H9 (cell line): ENCODE data around the gene MICAL3. TPM values are rescaled to one million over a fixed set of nuclear protein-coding genes. Genes with fewer than 3 reads are reported as not detected.

Experiments used
- DNase-seq: peaks from one replicate; pipeline ENCODE4 v3.0.0-alpha.2; 2017
- H2AFZ ChIP-seq: one replicate; pipeline ENCODE4 v1.6.1; 2013; ENCODE audit warnings: mild to moderate bottlenecking, low read length, control low read depth, moderate library complexity
- H2AK5ac ChIP-seq: 2 replicates; pipeline ENCODE4 v1.6.1; 2013; ENCODE audit warnings: low read length, control low read depth, mixed read lengths; ENCODE audit not compliant: insufficient read length
- H2BK120ac ChIP-seq: one replicate; pipeline ENCODE4 v1.6.1; 2013; ENCODE audit warnings: low read depth, mild to moderate bottlenecking, low read length, control low read depth, inconsistent platforms; ENCODE audit not compliant: poor library complexity, severe bottlenecking
- H2BK12ac ChIP-seq: 2 replicates; pipeline ENCODE4 v1.6.1; 2013; ENCODE audit warnings: low read length, control low read depth, mixed read lengths, low read depth; ENCODE audit not compliant: insufficient read length
- H2BK15ac ChIP-seq: 2 replicates; pipeline ENCODE4 v1.6.1; 2013; ENCODE audit warnings: low read depth, low read length, control low read depth
- H2BK20ac ChIP-seq: one replicate; pipeline ENCODE4 v1.6.1; 2013; ENCODE audit warnings: low read depth, mild to moderate bottlenecking, low read length, control low read depth, inconsistent platforms; ENCODE audit not compliant: poor library complexity, severe bottlenecking
- H2BK5ac ChIP-seq: 2 replicates; pipeline ENCODE4 v1.6.1; 2013; ENCODE audit warnings: low read length, control low read depth, mixed read lengths; ENCODE audit not compliant: insufficient read length
- H3K14ac ChIP-seq: 2 replicates; pipeline ENCODE4 v1.6.1; 2013; ENCODE audit warnings: low read length, control low read depth; ENCODE audit not compliant: insufficient read depth
- H3K18ac ChIP-seq: 2 replicates; pipeline ENCODE4 v1.6.1; 2013; ENCODE audit warnings: low read depth, mild to moderate bottlenecking, mixed read lengths, low read length, control low read depth; ENCODE audit not compliant: insufficient read length
- H3K23ac ChIP-seq: 2 replicates; pipeline ENCODE4 v1.6.1; 2013; ENCODE audit warnings: low read length, control low read depth, mixed read lengths, low read depth; ENCODE audit not compliant: insufficient read length
- H3K23me2 ChIP-seq: 2 replicates; pipeline ENCODE4 v1.6.1; 2013; ENCODE audit warnings: low read depth, mild to moderate bottlenecking, mixed read lengths, low read length, control low read depth; ENCODE audit not compliant: insufficient read length, poor library complexity, severe bottlenecking
- H3K27ac ChIP-seq: 2 replicates; pipeline ENCODE4 v1.5.1; 2013; ENCODE audit warnings: low read length, control low read depth, mixed read lengths, low read depth; ENCODE audit not compliant: insufficient read length
- H3K27me3 ChIP-seq: 2 replicates; pipeline ENCODE4 v1.6.1; 2013; ENCODE audit warnings: low read length, control low read depth, inconsistent platforms; ENCODE audit not compliant: insufficient read depth
- H3K4ac ChIP-seq: 2 replicates; pipeline ENCODE4 v1.6.1; 2013; ENCODE audit warnings: low read depth, mild to moderate bottlenecking, control low read depth, inconsistent platforms, low read length, moderate library complexity
- H3K4me1 ChIP-seq: 2 replicates; pipeline ENCODE4 v1.6.1; 2013; ENCODE audit warnings: low read length, control low read depth, inconsistent platforms; ENCODE audit not compliant: insufficient read depth
- H3K4me2 ChIP-seq: 2 replicates; pipeline ENCODE4 v1.6.1; 2013; ENCODE audit warnings: low read length, control low read depth, mixed read lengths; ENCODE audit not compliant: insufficient read length, insufficient read depth
- H3K56ac ChIP-seq: 2 replicates; pipeline ENCODE4 v1.6.1; 2013; ENCODE audit warnings: low read depth, mild to moderate bottlenecking, mixed read lengths, low read length, control low read depth; ENCODE audit not compliant: insufficient read length
- H3K79me1 ChIP-seq: 2 replicates; pipeline ENCODE4 v1.6.1; 2013; ENCODE audit warnings: low read depth, mild to moderate bottlenecking, moderate library complexity, low read length, control low read depth, inconsistent platforms; ENCODE audit not compliant: insufficient read depth, poor library complexity, severe bottlenecking
- H3K79me2 ChIP-seq: 2 replicates; pipeline ENCODE4 v1.6.1; 2013; ENCODE audit warnings: low read length, control low read depth, inconsistent platforms; ENCODE audit not compliant: insufficient read depth
- H3K9ac ChIP-seq: 2 replicates; pipeline ENCODE4 v1.6.1; 2013; ENCODE audit warnings: low read length, control low read depth, mixed read lengths; ENCODE audit not compliant: insufficient read length; ENCODE audit errors: extremely low read depth
- H3K9me3 ChIP-seq: one replicate; pipeline ENCODE4 v1.6.1; 2013; ENCODE audit warnings: low read depth, low read length, inconsistent platforms; ENCODE audit not compliant: control insufficient read depth
- H3T11ph ChIP-seq: one replicate; pipeline ENCODE4 v1.6.1; 2013; ENCODE audit warnings: mild to moderate bottlenecking, low read length, control low read depth, inconsistent platforms
- H4K20me1 ChIP-seq: one replicate; pipeline ENCODE4 v1.6.1; 2013; ENCODE audit not compliant: control insufficient read depth, insufficient read length, insufficient read depth
- H4K5ac ChIP-seq: 2 replicates; pipeline ENCODE4 v1.6.1; 2013; ENCODE audit warnings: low read depth, mild to moderate bottlenecking, mixed read lengths, low read length, control low read depth; ENCODE audit not compliant: insufficient read length
- H4K8ac ChIP-seq: replicated peaks from 2 replicates; pipeline ENCODE4 v1.6.1; 2013; ENCODE audit warnings: low read length, control low read depth, mixed read lengths, low read depth; ENCODE audit not compliant: insufficient read length
- H4K91ac ChIP-seq: 2 replicates; pipeline ENCODE4 v1.6.1; 2013; ENCODE audit warnings: low read depth, mild to moderate bottlenecking, moderate library complexity, mixed read lengths, low read length, control low read depth; ENCODE audit not compliant: insufficient read length
- H3K27ac Mint-ChIP-seq, 3 experiments: 2 replicates in 2 of 3; 3 replicates in 1 of 3; pipeline ENCODE4 v1.8.0; 2020 to 2021; ENCODE audit warnings: mixed read lengths in 3 of 3, mild to moderate bottlenecking in 1 of 3, moderate library complexity in 1 of 3
- H3K27me3 Mint-ChIP-seq: 2 replicates; pipeline ENCODE4 v1.8.0; 2021; ENCODE audit warnings: low read depth, mild to moderate bottlenecking, moderate library complexity, mixed read lengths
- H3K36me3 Mint-ChIP-seq, 3 experiments: 2 replicates in 2 of 3; 3 replicates in 1 of 3; pipeline ENCODE4 v1.8.0; 2020 to 2021; ENCODE audit warnings: low read depth in 3 of 3, mixed read lengths in 3 of 3; ENCODE audit not compliant: insufficient read depth in 1 of 3
- H3K4me1 Mint-ChIP-seq, 2 experiments: 2 replicates each; pipeline ENCODE4 v1.8.0; 2020; ENCODE audit warnings: mixed read lengths in 2 of 2
- H3K4me3 Mint-ChIP-seq, 2 experiments: 2 replicates in 1 of 2; 3 replicates in 1 of 2; pipeline ENCODE4 v1.8.0; 2020 to 2021; ENCODE audit warnings: mild to moderate bottlenecking in 2 of 2, mixed read lengths in 2 of 2, moderate library complexity in 1 of 2
- H3K9me3 Mint-ChIP-seq, 2 experiments: 2 replicates in 1 of 2; 3 replicates in 1 of 2; pipeline ENCODE4 v1.8.0; 2020; ENCODE audit warnings: mild to moderate bottlenecking in 2 of 2, mixed read lengths in 2 of 2, moderate library complexity in 1 of 2
- WGBS: extraction: QIAGEN DNeasy Blood & Tissue Kit; methylation state at CpG from one replicate; pipeline ENCODE4 v1.1.7; 2013; ENCODE audit warnings: missing lambda C conversion rate, low lambda C conversion rate, mixed read lengths; ENCODE audit not compliant: insufficient read length; ENCODE audit errors: extremely low coverage; 5-methylcytosine and 5-hydroxymethylcytosine counted together
- total RNA-seq: library from RNA; stranded (reverse); gene quantifications from 2 replicates; pipeline ENCODE4 v1.2.1, GENCODE V29; 2021
- TF ChIP-seq, protein P1 (sequence below): fragments of 200-600 bp; sonication (generic); conservative IDR thresholded peaks from 3 replicates; pipeline ENCODE4 v1.8.0; 2021; ENCODE audit warnings: antibody characterized with exemption, mild to moderate bottlenecking

Gene MICAL3
- total RNA-seq, 1 experiment from 2014 or later, result 50.2 TPM

- Histone ChIP-seq H2BK20ac (no peak overlapping the region), H3K18ac (no peak overlapping the region), H3K9me3 (no peaks in the 10 kb centered on the region), H4K8ac (no peak overlapping the region), H2BK15ac (no peak overlapping the region), H4K5ac (no peak overlapping the region), H2AFZ (no peak overlapping the region), H3K4me2 (no peak overlapping the region), H3K9ac (no peak overlapping the region), H3K14ac (no peak overlapping the region), H3K4ac (no peak overlapping the region), H3K4me1 (no peaks in the 10 kb centered on the region), H3K79me2 (no peaks in the 10 kb centered on the region), H2BK120ac (no peak overlapping the region), H3K56ac (no peak overlapping the region), H3K23ac (no peak overlapping the region), H2BK12ac (no peak overlapping the region), H2AK5ac (no peak overlapping the region), H4K91ac (no peak overlapping the region), H3K23me2 (no peaks in the 10 kb centered on the region), H2BK5ac (no peak overlapping the region), H3T11ph (no peak overlapping the region), H3K79me1 (no peaks in the 10 kb centered on the region), H4K20me1 (no peaks in the 10 kb centered on the region), H3K27me3 (no peaks in the 10 kb centered on the region), H3K27ac (no peak overlapping the region)
- no CpG with 5 or more reads among the region's 8 CpGs for WGBS
- Mint-ChIP-seq H3K27me3 (no peaks in the 10 kb centered on the region; the same call in 1 of the 2 replicates), H3K36me3 (peaks cover 0 to 4% (median 0%) of the 10 kb centered on the region in 3 experiments; a peak in 5 of 7 replicates), H3K4me1 (peaks cover 11 to 16% of the 10 kb centered on the region in 2 experiments), H3K27ac (peak overlapping the region in 1 of 3 experiments; percentile 70; a peak in 2 of 7 replicates), H3K4me3 (no peak overlapping the region), H3K9me3 (no peaks in the 10 kb centered on the region)
- no peak for DNase-seq
- TF ChIP-seq, protein P1, sequence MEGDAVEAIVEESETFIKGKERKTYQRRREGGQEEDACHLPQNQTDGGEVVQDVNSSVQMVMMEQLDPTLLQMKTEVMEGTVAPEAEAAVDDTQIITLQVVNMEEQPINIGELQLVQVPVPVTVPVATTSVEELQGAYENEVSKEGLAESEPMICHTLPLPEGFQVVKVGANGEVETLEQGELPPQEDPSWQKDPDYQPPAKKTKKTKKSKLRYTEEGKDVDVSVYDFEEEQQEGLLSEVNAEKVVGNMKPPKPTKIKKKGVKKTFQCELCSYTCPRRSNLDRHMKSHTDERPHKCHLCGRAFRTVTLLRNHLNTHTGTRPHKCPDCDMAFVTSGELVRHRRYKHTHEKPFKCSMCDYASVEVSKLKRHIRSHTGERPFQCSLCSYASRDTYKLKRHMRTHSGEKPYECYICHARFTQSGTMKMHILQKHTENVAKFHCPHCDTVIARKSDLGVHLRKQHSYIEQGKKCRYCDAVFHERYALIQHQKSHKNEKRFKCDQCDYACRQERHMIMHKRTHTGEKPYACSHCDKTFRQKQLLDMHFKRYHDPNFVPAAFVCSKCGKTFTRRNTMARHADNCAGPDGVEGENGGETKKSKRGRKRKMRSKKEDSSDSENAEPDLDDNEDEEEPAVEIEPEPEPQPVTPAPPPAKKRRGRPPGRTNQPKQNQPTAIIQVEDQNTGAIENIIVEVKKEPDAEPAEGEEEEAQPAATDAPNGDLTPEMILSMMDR, result no peak
Measured at GRCh38 chr22:17787241-17787640, 237.1 kb downstream of the MICAL3 start.
